ENCODE measurements around the gene ZNF491.

The ZNF491 gene

DNA sequence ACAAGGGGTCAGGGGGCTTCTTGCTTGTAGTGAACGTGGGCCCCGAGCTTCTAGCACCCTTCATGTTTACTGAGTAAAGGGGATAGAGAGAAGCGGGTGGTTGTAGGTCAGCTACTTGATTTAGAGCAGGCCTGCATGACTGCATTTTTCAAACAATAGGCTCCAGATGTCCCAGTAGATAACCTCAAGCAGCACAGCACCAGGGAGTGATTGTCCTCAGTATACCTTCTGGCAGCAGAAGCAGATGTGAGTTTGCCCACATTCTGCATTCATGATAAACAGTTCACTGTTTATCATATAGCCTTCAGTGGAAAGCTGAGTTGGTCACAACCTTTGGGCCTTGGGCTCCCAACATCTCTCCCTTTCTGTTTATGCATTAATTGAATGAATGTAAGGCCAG lies 55.0 kb downstream of the ZNF491 start:
- Histone ChIP-seq H3K27ac (replicated peaks) (no peak overlapping the region), H3K27me3 (ENCODE audit: insufficient read depth, poor library complexity, severe bottlenecking) (no peaks in the 10 kb centered on the region), H3K4me3 (replicated peaks; ENCODE audit: insufficient read depth, low read length) (no peak overlapping the region)
- TF ChIP-seq POLR2AphosphoS5 (IDR thresholded peaks at IDR 0.05; ENCODE audit: low read depth) = no peak
- no peak for TF ChIP-seq SPI1 (IDR thresholded peaks at IDR 0.05; ENCODE audit: borderline replicate concordance, low read depth)
- TF ChIP-seq, protein P1, sequence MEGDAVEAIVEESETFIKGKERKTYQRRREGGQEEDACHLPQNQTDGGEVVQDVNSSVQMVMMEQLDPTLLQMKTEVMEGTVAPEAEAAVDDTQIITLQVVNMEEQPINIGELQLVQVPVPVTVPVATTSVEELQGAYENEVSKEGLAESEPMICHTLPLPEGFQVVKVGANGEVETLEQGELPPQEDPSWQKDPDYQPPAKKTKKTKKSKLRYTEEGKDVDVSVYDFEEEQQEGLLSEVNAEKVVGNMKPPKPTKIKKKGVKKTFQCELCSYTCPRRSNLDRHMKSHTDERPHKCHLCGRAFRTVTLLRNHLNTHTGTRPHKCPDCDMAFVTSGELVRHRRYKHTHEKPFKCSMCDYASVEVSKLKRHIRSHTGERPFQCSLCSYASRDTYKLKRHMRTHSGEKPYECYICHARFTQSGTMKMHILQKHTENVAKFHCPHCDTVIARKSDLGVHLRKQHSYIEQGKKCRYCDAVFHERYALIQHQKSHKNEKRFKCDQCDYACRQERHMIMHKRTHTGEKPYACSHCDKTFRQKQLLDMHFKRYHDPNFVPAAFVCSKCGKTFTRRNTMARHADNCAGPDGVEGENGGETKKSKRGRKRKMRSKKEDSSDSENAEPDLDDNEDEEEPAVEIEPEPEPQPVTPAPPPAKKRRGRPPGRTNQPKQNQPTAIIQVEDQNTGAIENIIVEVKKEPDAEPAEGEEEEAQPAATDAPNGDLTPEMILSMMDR (IDR thresholded peaks at IDR 0.05; ENCODE audit: insufficient read depth, low read length) = no peak
- DNase-seq (ENCODE audit: low read depth in 1 of 2, low spot score in 1 of 2) = no peak

GRCh38 chr19:11856596-11857250 lies 58.4 kb downstream of the ZNF491 start:
- DNase-seq (ENCODE audit: low read depth in 1 of 2, low spot score in 1 of 2) = no peak
- TF ChIP-seq, protein P1 (IDR thresholded peaks at IDR 0.05; ENCODE audit: insufficient read depth, low read length) = no peak
- no peak for TF ChIP-seq SPI1 (IDR thresholded peaks at IDR 0.05; ENCODE audit: borderline replicate concordance, low read depth)
- no peak for TF ChIP-seq POLR2AphosphoS5 (IDR thresholded peaks at IDR 0.05; ENCODE audit: low read depth)
- TF ChIP-seq, protein P2, sequence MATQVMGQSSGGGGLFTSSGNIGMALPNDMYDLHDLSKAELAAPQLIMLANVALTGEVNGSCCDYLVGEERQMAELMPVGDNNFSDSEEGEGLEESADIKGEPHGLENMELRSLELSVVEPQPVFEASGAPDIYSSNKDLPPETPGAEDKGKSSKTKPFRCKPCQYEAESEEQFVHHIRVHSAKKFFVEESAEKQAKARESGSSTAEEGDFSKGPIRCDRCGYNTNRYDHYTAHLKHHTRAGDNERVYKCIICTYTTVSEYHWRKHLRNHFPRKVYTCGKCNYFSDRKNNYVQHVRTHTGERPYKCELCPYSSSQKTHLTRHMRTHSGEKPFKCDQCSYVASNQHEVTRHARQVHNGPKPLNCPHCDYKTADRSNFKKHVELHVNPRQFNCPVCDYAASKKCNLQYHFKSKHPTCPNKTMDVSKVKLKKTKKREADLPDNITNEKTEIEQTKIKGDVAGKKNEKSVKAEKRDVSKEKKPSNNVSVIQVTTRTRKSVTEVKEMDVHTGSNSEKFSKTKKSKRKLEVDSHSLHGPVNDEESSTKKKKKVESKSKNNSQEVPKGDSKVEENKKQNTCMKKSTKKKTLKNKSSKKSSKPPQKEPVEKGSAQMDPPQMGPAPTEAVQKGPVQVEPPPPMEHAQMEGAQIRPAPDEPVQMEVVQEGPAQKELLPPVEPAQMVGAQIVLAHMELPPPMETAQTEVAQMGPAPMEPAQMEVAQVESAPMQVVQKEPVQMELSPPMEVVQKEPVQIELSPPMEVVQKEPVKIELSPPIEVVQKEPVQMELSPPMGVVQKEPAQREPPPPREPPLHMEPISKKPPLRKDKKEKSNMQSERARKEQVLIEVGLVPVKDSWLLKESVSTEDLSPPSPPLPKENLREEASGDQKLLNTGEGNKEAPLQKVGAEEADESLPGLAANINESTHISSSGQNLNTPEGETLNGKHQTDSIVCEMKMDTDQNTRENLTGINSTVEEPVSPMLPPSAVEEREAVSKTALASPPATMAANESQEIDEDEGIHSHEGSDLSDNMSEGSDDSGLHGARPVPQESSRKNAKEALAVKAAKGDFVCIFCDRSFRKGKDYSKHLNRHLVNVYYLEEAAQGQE (IDR thresholded peaks at IDR 0.05; ENCODE audit: insufficient replicate concordance, low read depth) = no peak
- no peak for TF ChIP-seq GABPA (IDR thresholded peaks at IDR 0.05; ENCODE audit: low read depth)
- Histone ChIP-seq H3K27ac (replicated peaks) (no peak overlapping the region), H3K27me3 (ENCODE audit: insufficient read depth, poor library complexity, severe bottlenecking) (no peaks in the 10 kb centered on the region), H3K4me3 (replicated peaks; ENCODE audit: insufficient read depth, low read length) (no peak overlapping the region)
